Neural progenitor cell (in vitro differentiated cells): Measurements from ENCODE around the gene GLB1L2. TPM values are rescaled to one million over a fixed set of nuclear protein-coding genes. Genes with fewer than 3 reads are reported as not detected.
A peak's percentile ranks its signal among the peaks of the same experiment; 100 is the strongest.

Source experiments
- DNase-seq: peaks from one replicate; pipeline ENCODE4 v3.0.0-alpha.2; 2016; ENCODE audit warnings: low spot score
- H2AFZ ChIP-seq: fragments of 200-600 bp; sonication (generic); replicated peaks from 2 replicates; pipeline ENCODE4 v1.6.1; 2016; ENCODE audit warnings: antibody characterized with exemption
- H3F3A ChIP-seq: fragments of 200-600 bp; sonication (generic); 2 replicates; pipeline ENCODE4 v1.6.1; 2016; ENCODE audit warnings: antibody characterized with exemption, low read depth
- H3K27ac ChIP-seq: fragments of 200-600 bp; sonication (generic); 2 replicates; pipeline ENCODE4 v1.5.1; 2016; ENCODE audit warnings: mild to moderate bottlenecking
- H3K27me3 ChIP-seq: fragments of 200-600 bp; sonication (generic); 2 replicates; pipeline ENCODE4 v1.6.1; 2016; ENCODE audit warnings: mild to moderate bottlenecking, moderate library complexity
- H3K36me3 ChIP-seq: fragments of 200-600 bp; sonication (generic); 2 replicates; pipeline ENCODE4 v1.5.1; 2016
- H3K4me1 ChIP-seq: fragments of 200-600 bp; sonication (generic); 2 replicates; pipeline ENCODE4 v1.6.1; 2016; ENCODE audit warnings: mixed run types
- H3K4me2 ChIP-seq: fragments of 200-600 bp; sonication (generic); 2 replicates; pipeline ENCODE4 v1.6.1; 2016
- H3K4me3 ChIP-seq: fragments of 200-600 bp; sonication (generic); 2 replicates; pipeline ENCODE4 v1.5.1; 2016
- H3K79me2 ChIP-seq: fragments of 200-600 bp; sonication (generic); 2 replicates; pipeline ENCODE4 v1.6.1; 2016; ENCODE audit warnings: low read depth
- H3K9ac ChIP-seq: fragments of 200-600 bp; sonication (generic); 2 replicates; pipeline ENCODE4 v1.6.1; 2016
- H3K9me3 ChIP-seq: fragments of 200-600 bp; sonication (generic); 2 replicates; pipeline ENCODE4 v1.5.1; 2016; ENCODE audit warnings: low read depth
- H4K20me1 ChIP-seq: fragments of 200-600 bp; sonication (generic); 2 replicates; pipeline ENCODE4 v1.6.1; 2016; ENCODE audit warnings: low read depth
- H3K27ac Mint-ChIP-seq: 3 replicates; pipeline ENCODE4 v1.8.0; 2021; ENCODE audit warnings: mixed read lengths
- H3K27me3 Mint-ChIP-seq: 2 replicates; pipeline ENCODE4 v1.8.0; 2022; ENCODE audit warnings: low read depth, mild to moderate bottlenecking, inconsistent platforms, moderate library complexity, mixed read lengths; ENCODE audit not compliant: insufficient read depth
- H3K36me3 Mint-ChIP-seq: 3 replicates; pipeline ENCODE4 v1.8.0; 2021; ENCODE audit warnings: mixed read lengths
- H3K4me1 Mint-ChIP-seq: 3 replicates; pipeline ENCODE4 v1.8.0; 2021; ENCODE audit warnings: mixed read lengths
- H3K4me3 Mint-ChIP-seq: 3 replicates; pipeline ENCODE4 v1.8.0; 2021; ENCODE audit warnings: mild to moderate bottlenecking, moderate library complexity, mixed read lengths
- H3K9me3 Mint-ChIP-seq: 3 replicates; pipeline ENCODE4 v1.8.0; 2020; ENCODE audit warnings: mixed read lengths
- CTCF ChIP-seq: fragments of 200-600 bp; sonication (generic); IDR thresholded peaks from 2 replicates; pipeline ENCODE4 v1.5.1; 2017; ENCODE audit warnings: antibody characterized with exemption, mild to moderate bottlenecking
- EZH2 ChIP-seq: fragments of 200-600 bp; sonication (generic); IDR thresholded peaks from 2 replicates; pipeline ENCODE4 v1.6.1; 2017; ENCODE audit warnings: antibody characterized with exemption, mild to moderate bottlenecking, moderate library complexity
- EZH2phosphoT487 ChIP-seq: fragments of 200-600 bp; sonication (generic); IDR thresholded peaks from 2 replicates; pipeline ENCODE4 v1.6.1; 2017; ENCODE audit warnings: antibody characterized with exemption
- total RNA-seq: library from RNA; depleted of rRNA; stranded (reverse); fragments of >200 nt; gene quantifications from 2 replicates; pipeline ENCODE4 v1.2.3, GENCODE V29; 2015; ENCODE audit warnings: low replicate concordance

Gene GLB1L2
- total RNA-seq, 1 donor from 2014 or later = 2.0 TPM

DNA sequence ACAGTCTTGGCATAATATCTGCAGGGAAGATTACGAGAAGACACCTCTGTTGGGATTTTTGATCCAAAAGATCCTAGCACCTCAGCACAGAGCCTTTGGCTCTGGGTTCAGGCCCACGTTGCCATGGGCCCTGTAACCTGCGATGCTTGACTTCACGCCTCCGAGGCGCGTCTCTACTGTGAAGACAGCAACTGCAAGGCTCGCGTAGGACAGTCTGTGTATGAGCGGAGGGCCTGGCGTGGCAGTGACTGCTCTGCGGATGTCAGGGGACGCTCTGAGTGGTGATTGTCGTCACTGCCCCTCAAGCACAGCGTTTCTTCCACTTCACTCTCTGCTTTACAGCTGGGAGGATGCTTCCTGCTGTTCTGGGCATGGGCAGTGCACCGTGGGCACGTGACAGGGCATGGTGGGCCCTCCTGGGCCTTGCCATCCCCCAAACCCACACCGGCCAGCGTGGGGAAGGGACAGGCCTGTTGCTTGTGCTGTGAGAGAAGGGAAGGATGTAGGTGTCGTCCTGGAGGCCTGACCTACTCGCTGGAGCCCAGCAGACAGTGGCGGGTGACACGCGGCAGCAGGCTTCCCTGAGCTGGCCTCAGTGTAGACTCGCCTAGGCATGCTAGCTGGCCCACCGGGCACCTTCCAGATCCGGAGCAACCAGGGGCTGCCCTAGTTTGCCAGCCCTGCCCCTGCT, 26.5 kb downstream of the GLB1L2 start:
- Histone ChIP-seq H3K27me3 (peaks cover 4% of the 10 kb centered on the region), H3K9ac (no peak overlapping the region), H2AFZ (no peak overlapping the region), H3K4me1 (no peaks in the 10 kb centered on the region), H3K4me3 (no peak overlapping the region), H3K27ac (no peak overlapping the region), H3F3A (no peaks in the 10 kb centered on the region), H3K79me2 (no peaks in the 10 kb centered on the region), H3K36me3 (no peaks in the 10 kb centered on the region), H3K9me3 (no peaks in the 10 kb centered on the region), H4K20me1 (no peaks in the 10 kb centered on the region), H3K4me2 (no peak overlapping the region)
- DNase-seq = no peak
- Mint-ChIP-seq H3K36me3 (peaks cover 5% of the 10 kb centered on the region), H3K4me1 (peaks cover 10% of the 10 kb centered on the region), H3K27ac (no peak overlapping the region), H3K27me3 (peaks cover 6% of the 10 kb centered on the region), H3K4me3 (no peak overlapping the region), H3K9me3 (peaks cover 5% of the 10 kb centered on the region)
- TF ChIP-seq EZH2 (no peak), EZH2phosphoT487 (no peak), CTCF (no peak)

GRCh38 chr11:134358856-134359490, 27.2 kb downstream of the GLB1L2 start:
- Mint-ChIP-seq H3K9me3 (no peaks in the 10 kb centered on the region), H3K4me1 (peaks cover 15% of the 10 kb centered on the region), H3K27ac (no peak overlapping the region), H3K36me3 (peaks cover 3% of the 10 kb centered on the region), H3K4me3 (no peak overlapping the region), H3K27me3 (peaks cover 6% of the 10 kb centered on the region)
- H3K4me1 ChIP-seq = no peaks in the 10 kb centered on the region
- no peaks in the 10 kb centered on the region for H3F3A ChIP-seq
- H3K27me3 ChIP-seq = peaks cover 4% of the 10 kb centered on the region
- no peaks in the 10 kb centered on the region for H3K36me3 ChIP-seq
- H3K9me3 ChIP-seq = no peaks in the 10 kb centered on the region
- no peak overlapping the region for H3K27ac ChIP-seq
- DNase-seq = no peak
- H3K4me3 ChIP-seq = no peak overlapping the region
- H3K4me2 ChIP-seq = no peak overlapping the region
- no peak overlapping the region for H3K9ac ChIP-seq
- no peaks in the 10 kb centered on the region for H3K79me2 ChIP-seq
- TF ChIP-seq EZH2 (no peak), CTCF (no peak), EZH2phosphoT487 (no peak)
- H4K20me1 ChIP-seq = no peaks in the 10 kb centered on the region
- H2AFZ ChIP-seq = no peak overlapping the region

- Mint-ChIP-seq H3K4me3 (no peak overlapping the region), H3K4me1 (peaks cover 15% of the 10 kb centered on the region), H3K36me3 (peaks cover 3% of the 10 kb centered on the region), H3K27ac (no peak overlapping the region), H3K9me3 (no peaks in the 10 kb centered on the region), H3K27me3 (peaks cover 6% of the 10 kb centered on the region)
- peaks cover 4% of the 10 kb centered on the region for H3K27me3 ChIP-seq
- no peaks in the 10 kb centered on the region for H3K36me3 ChIP-seq
- no peak overlapping the region for H3K4me3 ChIP-seq
- DNase-seq = no peak
- H3F3A ChIP-seq = no peaks in the 10 kb centered on the region
- no peak overlapping the region for H3K27ac ChIP-seq
- H3K79me2 ChIP-seq = no peaks in the 10 kb centered on the region
- no peak overlapping the region for H3K4me2 ChIP-seq
- no peak for TF ChIP-seq EZH2
- TF ChIP-seq EZH2phosphoT487 = no peak
- no peak for TF ChIP-seq CTCF
- H3K4me1 ChIP-seq = no peaks in the 10 kb centered on the region
- H3K9me3 ChIP-seq = no peaks in the 10 kb centered on the region
- no peaks in the 10 kb centered on the region for H4K20me1 ChIP-seq
- H2AFZ ChIP-seq = peak overlapping the region; percentile 56
- no peak overlapping the region for H3K9ac ChIP-seq
Measured at GRCh38 chr11:134359646-134360045, 27.9 kb downstream of the GLB1L2 start.
